Panc1 (cell line): Measurements from ENCODE around the gene MEIOSIN.

Experiments
- CTCF ChIP-seq: fragments of 450-650 bp; IDR thresholded peaks from 2 replicates; pipeline ENCODE4 v1.5.1; 2017; ENCODE audit warnings: mild to moderate bottlenecking
- POLR2AphosphoS5 ChIP-seq: IDR thresholded peaks from 2 replicates; pipeline ENCODE4 v1.6.1; 2012; ENCODE audit warnings: mild to moderate bottlenecking, low read depth, low read length, moderate library complexity
- REST ChIP-seq, 2 experiments: IDR thresholded peaks; 2 replicates each; pipeline ENCODE4 v1.6.1; 2011 to 2012; ENCODE audit warnings: low read depth in 2 of 2, control low read depth in 1 of 2, low read length in 1 of 2, mild to moderate bottlenecking in 1 of 2, moderate library complexity in 1 of 2; ENCODE audit not compliant: insufficient read depth in 1 of 2
- SIN3A ChIP-seq: IDR thresholded peaks from 2 replicates; pipeline ENCODE4 v1.6.1; 2012; ENCODE audit warnings: low read depth, mild to moderate bottlenecking, low read length, moderate library complexity, borderline replicate concordance; ENCODE audit not compliant: insufficient read depth

- TF ChIP-seq CTCF (no peak), REST (IDR thresholded peaks at IDR 0.05; ENCODE audit: insufficient read depth in 1 of 2, low read depth in 2 of 2, low read length in 1 of 2) (no peak), SIN3A (no peak), POLR2AphosphoS5 (no peak)
Observed at GRCh38 chr19:45785097-45785496, 51.9 kb downstream of the MEIOSIN start.
